Measurements from ENCODE around the gene TRMT112.

Gene TRMT112

DNA sequence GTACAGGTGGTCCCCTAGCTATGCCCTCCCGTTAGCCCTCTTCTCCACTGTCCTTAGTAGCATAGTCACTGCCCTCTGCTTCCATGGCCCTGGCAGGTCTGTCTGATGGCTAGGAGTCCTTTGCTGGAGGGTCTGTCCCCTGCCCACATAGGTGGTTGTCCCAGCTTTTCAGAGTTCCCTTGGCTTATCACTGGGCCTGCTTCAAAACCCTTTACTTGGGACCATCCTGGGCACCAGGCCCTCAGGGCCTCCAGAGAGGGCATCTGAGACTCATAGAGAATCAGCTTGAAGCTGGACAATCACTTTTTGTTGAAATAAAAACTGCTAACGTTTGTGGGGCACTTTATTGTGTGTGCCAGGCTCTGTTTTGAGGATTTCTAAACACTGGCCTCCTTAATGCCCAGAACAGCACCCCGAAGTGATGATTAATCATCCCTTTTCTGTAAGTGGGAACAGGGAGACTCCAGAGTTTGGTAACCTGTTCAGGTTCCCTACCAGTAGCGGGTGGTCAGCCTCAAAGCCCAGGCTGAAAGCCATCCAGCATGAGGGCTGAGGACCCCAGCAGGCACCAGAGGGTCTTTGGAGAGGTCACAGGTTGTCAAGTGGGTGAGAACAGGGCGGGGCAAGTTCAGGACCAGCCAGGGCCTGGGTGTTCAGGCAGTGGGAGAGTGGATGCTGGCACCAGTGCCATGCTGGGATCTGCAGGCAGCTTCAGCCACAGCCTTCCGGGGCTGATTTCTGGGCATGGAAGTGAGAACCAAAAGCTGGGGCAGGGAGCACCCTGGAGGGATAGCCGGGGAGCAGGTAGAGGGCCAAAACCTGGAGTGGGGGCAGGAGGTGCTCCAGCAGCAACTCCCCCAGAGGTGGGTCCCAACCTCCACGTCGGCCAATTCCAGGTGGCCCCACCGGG, 26.8 kb downstream of the TRMT112 start:
- no peak for DNase-seq

DNA sequence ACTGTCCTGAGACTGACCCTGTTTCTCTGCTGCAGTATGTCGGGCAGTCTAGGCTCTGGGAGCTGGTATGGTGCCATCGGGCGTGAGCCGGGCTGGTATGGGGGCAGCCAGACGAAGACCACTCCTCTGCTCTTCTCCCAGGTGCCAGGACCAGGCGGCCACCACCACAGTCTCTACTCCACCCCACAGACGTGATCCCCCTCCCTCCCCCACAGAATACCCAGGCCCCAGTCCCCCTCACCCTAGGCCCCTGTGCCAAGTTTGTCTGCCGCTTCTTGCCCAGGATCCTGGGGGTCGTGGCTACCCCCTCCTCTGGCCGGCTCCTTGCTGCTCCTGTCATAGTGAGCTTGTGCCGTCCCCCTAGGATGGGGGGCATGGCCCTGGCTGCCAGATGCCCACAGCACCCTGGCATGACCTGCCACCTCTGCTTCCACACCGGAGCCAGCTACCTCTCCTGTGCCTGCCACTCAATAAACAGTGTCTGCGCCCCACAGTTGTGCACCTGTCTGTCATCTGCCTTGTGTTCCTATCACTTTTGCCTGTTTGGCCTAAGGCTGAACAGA, 28.3 kb downstream of the TRMT112 start:
- no peak for DNase-seq

DNA sequence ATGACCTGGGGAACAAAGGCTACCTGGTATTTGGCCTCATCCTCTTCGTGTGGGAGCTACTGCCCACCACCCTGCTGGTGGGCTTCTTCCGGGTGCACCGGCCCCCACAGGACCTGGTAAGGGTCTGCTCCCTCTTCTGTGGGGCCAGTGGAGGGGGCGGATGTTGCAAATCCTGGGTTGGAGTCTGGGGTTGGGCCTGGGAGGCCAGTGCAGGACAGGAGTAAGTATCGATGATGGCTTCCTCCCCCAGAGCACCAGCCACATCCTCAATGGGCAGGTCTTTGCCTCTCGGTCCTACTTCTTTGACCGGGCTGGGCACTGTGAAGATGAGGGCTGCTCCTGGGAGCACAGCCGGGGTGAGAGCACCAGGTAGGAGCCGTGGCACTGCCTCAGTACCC, 29.0 kb downstream of the TRMT112 start:
- no peak for DNase-seq

DNA sequence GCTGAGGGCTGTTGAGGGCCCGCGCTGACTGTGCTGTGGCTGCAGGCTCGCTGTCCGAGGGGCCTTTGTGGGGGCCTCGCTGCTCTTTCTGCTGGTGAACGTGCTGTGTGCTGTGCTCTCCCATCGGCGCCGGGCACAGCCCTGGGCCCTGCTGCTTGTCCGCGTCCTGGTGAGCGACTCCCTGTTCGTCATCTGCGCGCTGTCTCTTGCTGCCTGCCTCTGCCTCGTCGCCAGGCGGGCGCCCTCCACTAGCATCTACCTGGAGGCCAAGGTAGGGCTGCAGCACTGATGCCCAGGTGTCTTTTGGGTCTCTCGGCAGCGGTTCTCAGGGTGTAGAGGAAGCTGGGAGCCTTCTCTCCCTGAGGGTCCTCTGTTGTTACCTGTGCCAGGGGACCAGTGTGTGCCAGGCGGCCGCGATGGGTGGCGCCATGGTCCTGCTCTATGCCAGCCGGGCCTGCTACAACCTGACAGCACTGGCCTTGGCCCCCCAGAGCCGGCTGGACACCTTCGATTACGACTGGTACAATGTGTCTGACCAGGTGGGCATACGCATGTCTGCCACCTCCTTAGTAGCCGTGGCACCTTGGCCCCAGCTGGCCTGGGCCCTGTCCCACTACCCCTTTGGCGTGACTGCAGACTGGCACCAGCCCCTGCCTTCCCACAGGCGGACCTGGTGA, 29.5 kb downstream of the TRMT112 start:
- DNase-seq, result no peak

DNA sequence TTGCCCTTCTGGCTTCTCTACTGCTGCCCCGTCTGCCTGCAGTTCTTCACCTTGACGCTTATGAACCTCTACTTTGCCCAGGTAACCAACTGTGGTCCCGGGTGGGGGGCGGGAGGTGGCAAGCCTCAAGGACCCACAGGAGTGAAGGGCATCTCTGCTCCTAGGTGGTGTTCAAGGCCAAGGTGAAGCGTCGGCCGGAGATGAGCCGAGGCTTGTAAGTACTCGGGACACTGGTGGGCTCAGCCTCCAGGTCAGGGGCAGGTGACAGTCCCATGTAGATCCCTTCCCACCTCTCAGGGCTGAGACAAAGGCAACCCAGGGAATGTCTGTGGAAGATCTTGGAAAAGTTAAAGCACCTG, 30.6 kb downstream of the TRMT112 start:
- no peak for DNase-seq

DNA sequence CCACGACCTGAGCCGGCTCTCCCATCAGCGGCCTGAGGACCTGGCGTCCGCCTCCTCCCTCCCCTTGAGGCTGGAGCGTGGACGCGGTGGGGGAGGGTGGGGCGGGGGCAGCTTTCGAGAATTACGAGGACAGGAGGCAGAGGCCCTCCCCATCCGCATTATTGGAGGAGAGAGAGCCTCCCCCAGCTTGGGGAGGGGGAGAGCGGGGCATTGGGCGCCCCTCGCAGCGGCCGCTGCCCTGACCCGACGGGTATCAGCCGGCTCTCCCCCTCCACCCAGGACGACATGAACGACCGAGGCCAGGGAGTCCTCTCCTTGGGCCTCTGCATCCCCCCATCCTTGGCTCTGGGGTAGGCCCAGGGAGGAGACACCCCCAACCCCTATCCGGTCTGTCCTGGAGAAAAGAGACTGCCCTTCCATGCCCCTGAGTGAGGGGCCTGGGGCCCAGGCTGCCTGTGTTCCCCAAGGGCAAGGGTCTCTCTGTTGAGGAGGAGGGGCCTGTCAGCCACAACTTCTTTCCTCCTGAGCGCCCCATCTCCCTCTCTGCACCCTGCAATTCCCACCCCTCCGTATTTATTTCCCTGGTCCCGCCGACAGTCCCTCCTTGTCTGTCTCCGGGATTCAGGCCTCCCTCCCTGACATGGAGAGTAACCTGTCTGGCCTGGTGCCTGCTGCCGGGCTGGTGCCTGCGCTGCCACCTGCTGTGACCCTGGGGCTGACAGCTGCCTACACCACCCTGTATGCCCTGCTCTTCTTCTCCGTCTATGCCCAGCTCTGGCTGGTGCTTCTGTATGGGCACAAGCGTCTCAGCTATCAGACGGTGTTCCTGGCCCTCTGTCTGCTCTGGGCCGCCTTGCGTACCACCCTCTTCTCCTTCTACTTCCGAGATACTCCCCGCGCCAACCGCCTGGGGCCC, 31.2 kb downstream of the TRMT112 start:
- no peak for DNase-seq

DNA sequence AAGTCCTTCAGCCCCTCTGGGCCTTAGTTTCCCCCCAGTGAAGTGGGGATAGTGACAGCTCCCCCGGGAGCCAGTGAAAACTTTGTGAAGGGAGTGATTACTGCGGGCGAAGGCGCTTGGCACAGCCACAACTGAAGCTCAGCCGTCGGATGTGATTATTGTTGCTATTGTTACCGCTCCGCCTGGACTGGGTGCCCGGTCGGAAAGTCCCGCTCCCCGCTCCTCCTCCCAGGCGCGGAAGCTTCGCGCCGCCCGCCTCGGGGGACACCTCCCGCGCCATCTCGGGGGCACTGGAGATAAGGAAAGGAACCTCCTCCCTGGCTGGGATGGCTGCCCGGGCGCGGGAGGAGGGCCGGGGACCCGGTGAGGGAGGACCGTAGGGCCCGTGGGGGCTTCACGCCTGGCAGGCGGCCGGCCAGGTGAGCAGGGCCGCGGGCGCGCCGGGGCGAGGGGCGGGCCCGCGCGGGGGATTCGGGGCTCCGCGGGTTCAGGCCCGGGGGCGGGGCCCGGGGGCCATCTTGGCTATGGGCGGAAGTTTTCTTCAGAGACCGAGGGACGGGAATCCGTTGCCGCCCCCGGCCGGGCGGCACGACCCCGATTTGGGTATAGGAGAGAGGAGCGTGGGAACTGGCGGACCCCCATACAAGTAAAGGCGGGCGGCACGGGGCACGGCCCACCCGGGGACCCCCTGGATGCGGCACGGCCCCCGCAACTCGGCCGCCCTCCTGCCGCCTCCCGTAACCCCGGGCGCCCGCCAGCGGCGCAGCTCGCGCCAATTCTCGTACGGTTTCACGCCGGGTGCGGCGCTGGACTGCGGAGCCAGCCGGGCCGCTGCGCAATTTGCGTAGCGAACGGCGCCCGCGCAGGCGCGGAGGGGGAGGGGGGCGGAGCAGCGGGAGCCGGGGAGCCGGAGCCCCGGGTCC, 32.1 kb downstream of the TRMT112 start, which contains the start of gene GPR137:
Gene GPR137 (plus strand): TSS at position 887 of the 923 bp plus-strand sequence. CDS start 677 bp downstream, outside the sequence.
- DNase-seq, result peak; percentile 93

DNA sequence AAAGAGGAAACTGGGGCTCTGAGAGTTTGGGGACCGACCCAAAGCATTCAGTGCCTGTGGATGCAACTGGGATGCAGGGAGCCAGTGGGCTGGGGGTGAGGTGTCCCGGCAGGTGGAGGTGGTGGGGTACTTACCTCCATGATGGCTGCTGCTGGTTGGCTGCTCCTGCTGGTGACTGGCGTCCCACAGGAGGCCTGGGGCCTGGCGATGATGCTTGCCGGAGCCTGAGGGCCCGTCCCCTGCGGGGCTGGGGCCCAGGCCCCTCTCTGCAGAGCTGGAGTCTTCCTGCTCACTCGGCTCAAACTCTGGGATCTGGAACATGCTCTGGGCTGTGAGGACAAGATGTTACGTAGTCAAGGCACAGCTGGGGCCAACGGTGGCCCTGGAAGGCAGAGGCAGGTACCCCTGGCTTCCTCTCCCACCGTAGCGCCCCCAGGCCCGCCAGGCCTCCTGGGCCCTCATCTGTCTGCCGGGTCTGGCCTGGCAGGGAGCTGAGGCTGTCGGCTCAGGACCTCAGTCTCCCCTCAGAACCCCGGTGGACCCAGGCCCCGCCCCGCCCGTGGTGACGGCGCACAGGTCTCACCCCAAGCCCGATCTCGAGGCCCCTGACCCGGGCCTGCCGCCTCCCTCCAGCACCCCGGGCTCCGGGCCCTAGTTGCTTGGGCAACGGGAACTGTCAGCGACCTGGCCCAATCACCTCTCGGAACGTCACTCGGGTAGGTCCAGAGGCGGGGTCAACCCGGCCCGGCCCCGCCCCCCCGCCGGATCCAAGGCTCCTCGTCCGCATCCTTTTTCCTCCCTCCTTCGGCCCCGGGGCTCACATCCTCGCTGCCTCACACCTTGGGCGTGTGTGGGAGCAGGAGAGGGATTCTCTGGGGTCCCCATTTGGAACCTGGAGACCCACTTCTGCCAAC, 33.1 kb downstream of the TRMT112 start, which contains the start of gene BAD:
Gene BAD (minus strand): TSS at position 618 of the 914 bp plus-strand sequence. CDS start 297 bp downstream, at position 321.
- DNase-seq, result peak; percentile 96

DNA sequence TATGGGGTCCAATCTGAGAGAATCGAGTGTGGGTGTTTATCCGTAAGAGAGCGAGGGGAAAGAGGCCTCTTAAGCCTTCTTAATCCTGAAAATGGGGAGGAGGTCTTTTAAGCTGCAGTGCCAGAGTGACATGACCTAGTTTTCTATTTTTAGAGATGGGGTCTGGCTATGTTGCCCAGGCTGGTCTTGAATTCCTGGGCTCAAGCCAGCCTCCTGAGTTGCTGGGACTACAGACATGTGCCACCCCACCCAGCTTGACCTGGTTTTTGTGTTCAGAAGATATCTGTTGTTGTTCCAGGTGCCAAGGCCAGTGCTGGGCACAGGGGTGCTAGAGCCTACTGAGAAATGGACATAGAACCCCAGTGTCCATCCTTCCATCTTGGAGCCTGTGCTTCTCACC, 34.3 kb downstream of the TRMT112 start:
- no peak for DNase-seq

DNA sequence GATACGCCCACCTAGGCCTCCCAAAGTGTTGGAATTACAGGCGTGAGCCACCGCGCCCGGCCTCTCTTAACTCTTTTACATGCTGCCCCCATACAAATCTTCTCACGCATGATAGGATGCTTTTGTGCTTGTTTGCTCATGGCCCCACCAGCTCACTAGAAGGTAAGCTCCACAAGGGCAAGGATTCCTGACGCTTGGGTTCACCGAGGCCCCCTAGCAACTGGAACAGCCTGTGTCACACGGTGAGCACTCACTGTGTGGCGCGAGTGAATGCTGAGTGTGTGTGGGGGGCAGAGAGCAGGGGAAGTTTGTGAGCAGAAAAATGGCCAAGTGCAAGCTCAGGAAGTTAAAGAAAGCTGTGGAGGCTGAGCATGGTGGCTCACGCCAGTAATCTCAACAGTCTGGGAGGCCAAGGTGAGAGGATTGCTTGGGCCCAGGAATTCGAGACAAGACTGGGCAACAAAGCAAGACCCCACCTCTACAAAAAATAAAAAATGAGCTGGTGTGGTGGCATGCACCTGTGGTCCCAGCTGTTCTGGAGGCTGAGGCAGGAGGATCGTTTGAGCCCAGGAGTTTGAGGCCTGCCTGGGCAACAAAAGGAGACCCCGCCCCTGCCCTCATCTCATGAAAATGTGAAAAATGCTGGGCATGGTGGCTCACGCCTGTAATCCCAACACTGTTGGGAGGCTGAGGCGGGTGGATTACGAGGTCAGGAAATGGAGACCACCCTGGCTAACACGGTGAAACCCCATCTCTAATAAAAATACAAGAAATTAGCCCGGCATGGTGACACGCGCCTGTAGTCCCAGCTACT, 35.2 kb downstream of the TRMT112 start:
- DNase-seq, result no peak

DNA sequence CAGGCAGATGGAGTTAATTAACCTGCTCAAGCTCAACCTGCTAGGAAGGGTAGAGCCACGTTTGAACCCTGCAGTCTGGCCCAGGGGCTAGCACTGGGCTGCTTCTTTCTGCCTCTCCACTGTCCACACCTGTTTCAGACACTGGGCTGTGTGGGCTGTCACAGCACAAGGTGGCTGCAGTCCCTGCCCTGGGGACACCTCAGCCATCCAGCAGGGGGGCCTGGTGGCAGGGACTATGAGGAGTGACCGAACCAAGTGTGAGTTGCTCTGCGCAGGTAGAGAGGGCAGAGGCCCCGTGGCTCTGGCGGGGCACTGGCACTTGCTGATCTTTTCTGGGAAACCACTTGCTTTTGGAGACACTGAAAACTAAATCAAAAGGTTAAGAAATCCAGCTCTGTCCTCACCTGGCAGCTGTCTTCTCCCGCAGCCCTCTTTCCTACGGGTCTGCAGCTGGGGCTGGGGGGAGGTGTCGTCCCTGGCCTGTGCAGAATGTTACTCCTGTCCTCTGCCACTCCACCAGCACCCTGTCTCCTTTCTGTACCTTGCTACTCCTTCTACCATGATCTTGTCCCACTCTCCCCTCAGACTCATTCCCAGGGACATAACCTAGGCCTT, 38.7 kb downstream of the TRMT112 start:
- no peak for DNase-seq

DNA sequence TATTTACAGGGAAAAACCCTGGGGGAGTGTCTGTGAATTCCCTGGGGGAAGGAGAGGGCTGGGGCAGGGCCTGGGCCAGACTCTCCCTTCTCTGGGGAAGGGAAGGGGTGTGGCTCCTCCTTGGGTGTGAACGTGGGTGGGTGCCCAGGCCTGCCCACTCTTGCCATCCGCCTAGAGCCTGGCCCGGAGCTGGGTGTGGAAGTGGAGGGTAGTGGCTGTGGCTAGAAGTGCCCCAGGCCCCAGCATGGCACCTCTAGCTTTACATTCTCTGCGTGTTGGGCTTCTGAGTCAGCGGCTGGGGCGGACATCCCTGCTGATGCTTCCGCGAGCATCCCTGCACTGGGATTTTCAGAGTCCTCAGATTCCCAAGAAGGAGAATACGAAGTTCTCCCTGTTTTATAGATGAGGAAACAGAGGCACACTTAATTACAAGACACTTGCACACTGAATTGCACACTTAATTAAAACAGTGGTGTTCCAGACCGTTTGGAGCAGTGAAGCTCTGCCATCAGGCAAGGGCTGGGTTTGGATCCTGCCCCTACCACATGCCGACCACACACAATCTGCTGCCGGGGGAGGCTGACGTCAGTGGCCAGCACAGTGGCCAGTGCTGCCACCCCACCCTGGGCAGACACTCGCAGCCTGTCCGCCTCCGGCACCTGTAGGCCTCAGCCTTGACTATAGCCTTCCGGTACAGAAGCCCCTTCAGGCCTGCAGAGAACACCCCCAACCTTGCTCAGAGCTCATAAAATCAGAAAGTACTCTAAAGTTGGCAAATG, 40.5 kb downstream of the TRMT112 start:
- no peak for DNase-seq

DNA sequence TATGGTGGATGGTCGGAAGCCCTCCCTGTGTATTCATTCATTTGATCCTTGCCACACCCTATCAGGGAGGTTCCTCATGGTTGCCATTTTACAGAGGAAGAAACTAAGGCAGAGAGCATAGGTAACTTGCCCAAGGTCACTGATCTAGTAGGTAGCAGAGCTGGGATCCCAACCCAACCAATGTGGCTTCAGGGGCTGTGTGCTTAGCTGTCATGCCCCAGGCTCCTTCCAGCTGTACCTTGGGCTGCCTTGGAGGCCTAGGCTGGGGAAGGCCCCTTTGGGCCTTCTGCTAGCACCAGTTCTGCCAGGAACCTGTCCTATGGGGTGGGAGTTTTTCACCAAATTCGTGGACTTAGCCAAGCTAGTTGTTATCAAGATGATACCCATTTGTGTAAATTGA, 41.5 kb downstream of the TRMT112 start:
- DNase-seq, result no peak

DNA sequence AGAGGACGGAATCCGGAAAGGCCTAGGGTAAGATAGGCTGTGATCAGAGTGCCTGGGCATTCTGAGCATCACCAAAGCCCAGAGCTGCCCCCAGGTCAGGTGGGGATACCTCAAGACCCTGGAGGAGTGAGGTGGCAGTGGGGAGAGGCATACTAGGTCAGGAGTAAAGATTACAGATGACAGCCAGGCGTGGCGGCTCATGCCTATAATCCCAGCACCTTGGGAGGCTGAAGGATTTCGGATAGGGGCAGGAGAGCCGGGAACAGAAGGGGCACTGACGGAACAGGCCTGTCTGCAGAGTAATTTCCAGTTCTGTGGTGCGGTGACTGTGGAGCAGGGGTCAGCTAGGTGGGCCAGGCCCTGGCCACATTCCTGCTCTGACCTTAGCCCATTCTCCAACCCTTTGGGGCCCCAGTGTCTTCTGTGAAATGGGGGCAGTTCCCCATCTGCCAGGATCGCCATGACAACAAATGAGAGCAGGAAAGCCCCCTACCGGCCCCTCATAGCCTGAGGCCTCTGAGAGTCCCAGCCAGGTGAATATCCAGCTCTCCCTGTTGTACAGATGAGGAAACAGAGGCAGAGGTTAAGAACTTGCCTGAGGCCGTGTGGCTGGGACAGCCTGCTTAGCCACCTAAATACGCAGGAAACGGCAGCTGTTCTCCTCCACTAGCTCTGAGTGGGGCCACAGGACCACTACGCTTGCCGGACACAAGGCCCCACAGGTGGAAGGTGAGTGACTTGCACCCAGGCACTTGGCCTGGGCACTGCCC, 42.1 kb downstream of the TRMT112 start:
- DNase-seq, result no peak

DNA sequence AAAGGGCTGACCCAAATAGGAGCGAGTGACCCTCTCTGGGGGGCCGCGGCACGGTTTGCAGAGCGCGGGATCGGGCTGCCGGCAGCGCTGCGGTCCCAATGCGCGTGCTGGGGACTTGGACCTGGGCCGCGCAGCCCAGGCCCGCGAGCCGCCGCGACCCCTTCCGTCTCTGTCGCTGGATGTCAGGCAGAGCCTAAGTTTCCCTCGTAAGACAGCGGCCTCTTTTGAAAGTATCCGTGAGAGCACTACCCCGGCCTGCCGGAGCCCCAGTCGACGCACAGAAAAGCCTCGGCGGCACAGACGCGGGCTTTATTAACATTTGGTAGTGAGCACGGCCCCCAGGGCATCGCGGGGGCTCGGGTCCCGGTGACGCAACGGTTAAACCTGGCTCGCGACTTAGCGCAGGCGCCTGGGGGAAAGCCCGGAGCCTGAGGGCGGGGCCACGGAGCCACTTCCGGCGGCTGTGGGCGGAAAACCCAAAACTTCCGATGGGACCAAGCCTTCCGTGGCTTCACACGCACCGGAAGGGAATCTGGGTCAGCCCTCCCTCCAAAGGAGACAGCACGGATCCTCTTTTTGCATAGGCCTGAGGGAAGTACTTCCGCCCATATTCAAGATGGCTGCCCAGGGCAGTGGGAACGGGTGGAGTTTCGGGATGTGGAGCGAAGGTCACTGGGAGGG, 47.7 kb downstream of the TRMT112 start:
- DNase-seq, result peak; percentile 98

DNA sequence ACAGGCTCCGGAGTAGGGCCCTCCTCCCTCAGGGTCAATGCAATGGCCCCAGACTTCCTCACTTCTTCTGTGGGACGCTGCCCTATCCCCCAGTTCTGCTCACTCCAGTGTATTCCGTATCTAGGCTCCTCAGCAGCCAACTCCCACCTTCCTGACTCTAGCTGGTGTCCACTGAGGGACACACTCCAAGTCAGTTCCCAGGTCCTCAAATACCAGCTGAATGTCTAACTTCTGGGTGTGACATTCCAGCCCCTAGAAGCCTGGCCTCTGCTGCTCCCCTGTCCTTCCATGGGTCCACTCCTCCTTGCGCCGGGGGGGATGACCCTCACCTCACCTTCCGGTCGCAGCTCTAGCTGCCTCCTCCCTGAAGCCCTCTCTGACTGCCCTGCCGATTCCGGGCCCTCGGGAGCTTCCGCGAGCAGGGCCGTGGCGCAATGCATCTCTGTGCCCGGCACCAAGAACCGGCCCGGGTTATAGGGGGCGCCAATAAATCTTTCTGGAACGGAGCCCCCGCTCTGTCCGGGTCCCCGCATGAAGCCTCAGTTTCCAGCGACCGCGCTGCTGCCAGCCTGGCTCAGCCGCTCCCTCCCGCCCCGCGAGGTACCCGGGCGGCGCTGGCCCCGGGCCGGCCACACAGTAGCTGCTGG, 48.3 kb downstream of the TRMT112 start:
- peak; percentile 74 for DNase-seq
